Upper lobe of left lung (tissue), 4 donors: ENCODE results near the gene ARIH1.

Source experiments
- POLR2A ChIP-seq, 4 donors: fragments of 450-650 bp; IDR thresholded peaks; one replicate each; pipeline ENCODE4 v1.5.1; 2016 to 2017; ENCODE audit warnings: antibody characterized with exemption in 4 of 4, mild to moderate bottlenecking in 2 of 4
- TF ChIP-seq, protein P1 (sequence below), 6 experiments: fragments of 450-650 bp in 4 of 6; fragments of 200-600 bp in 2 of 6; sonication (generic) in 2 of 6; IDR thresholded peaks; one replicate each; pipeline ENCODE4 v1.5.1; 2016 to 2019; ENCODE audit warnings: antibody characterized with exemption in 6 of 6

DNA sequence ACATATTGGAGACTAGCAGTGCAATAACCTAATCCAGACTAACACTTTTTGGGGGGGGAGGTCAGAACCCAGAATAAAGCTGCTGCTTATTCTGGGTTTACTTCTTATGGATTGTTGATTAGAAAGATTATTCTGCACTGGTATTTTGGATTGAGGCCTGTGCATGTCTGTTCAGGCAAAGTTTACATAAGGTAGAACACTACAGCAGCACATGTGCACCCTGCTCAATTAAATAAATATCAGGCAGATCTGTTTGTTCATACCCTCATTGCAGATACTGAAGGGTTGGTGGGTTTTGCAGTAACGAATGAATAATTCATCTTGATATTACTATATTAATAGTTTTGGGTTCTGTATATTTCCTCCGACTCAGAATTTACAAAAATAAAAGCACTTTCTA, 19.1 kb downstream of the ARIH1 start:
- TF ChIP-seq, protein P1, sequence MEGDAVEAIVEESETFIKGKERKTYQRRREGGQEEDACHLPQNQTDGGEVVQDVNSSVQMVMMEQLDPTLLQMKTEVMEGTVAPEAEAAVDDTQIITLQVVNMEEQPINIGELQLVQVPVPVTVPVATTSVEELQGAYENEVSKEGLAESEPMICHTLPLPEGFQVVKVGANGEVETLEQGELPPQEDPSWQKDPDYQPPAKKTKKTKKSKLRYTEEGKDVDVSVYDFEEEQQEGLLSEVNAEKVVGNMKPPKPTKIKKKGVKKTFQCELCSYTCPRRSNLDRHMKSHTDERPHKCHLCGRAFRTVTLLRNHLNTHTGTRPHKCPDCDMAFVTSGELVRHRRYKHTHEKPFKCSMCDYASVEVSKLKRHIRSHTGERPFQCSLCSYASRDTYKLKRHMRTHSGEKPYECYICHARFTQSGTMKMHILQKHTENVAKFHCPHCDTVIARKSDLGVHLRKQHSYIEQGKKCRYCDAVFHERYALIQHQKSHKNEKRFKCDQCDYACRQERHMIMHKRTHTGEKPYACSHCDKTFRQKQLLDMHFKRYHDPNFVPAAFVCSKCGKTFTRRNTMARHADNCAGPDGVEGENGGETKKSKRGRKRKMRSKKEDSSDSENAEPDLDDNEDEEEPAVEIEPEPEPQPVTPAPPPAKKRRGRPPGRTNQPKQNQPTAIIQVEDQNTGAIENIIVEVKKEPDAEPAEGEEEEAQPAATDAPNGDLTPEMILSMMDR (IDR thresholded peaks at IDR 0.05): no peak
- no peak for TF ChIP-seq POLR2A (IDR thresholded peaks at IDR 0.05)
